WTC11 (cell line): ENCODE data around the gene ACADVL. TPM values are rescaled to one million over a fixed set of nuclear protein-coding genes. Genes with fewer than 3 reads are reported as not detected.
A peak's percentile ranks its signal among the peaks of the same experiment; 100 is the strongest.
"Not testable (repeated sequence)": the region's sequence is repeated elsewhere in the genome, so short reads cannot be mapped to it uniquely, and the experiment has no call there.

ENCODE experiments used
- ATAC-seq: fragments of 200-7000 bp; cut with Tn5 transposase; 2 replicates; pipeline ENCODE4 v1.10.0; 2021; ENCODE audit warnings: mild to moderate bottlenecking, moderate library complexity
- CTCF ChIA-PET: fragments of 300-600 bp; sonication (Branson Sonifier 250); formaldehyde crosslinking; loops from one replicate; lab custom pipeline; 2021; ENCODE audit warnings: antibody characterized with exemption; lab: Charles Lee
- POLR2A ChIA-PET: fragments of 350-600 bp; sonication (Branson Sonifier 250); formaldehyde crosslinking; loops from one replicate; lab custom pipeline; 2021; ENCODE audit warnings: antibody characterized with exemption; lab: Charles Lee
- DNase-seq: peaks from one replicate; pipeline ENCODE4 v3.0.0; 2021; ENCODE audit warnings: low spot score
- H3K27ac Mint-ChIP-seq: 2 replicates; pipeline ENCODE4 v1.8.0; 2021; ENCODE audit warnings: mixed read lengths
- H3K27me3 Mint-ChIP-seq: 2 replicates; pipeline ENCODE4 v1.8.0; 2021; ENCODE audit warnings: low read depth, mild to moderate bottlenecking, moderate library complexity, mixed read lengths
- H3K36me3 Mint-ChIP-seq: 2 replicates; pipeline ENCODE4 v1.8.0; 2021; ENCODE audit warnings: mixed read lengths
- H3K4me1 Mint-ChIP-seq: 2 replicates; pipeline ENCODE4 v1.8.0; 2022; ENCODE audit warnings: mixed read lengths
- H3K4me3 Mint-ChIP-seq: 2 replicates; pipeline ENCODE4 v1.8.0; 2021; ENCODE audit warnings: mild to moderate bottlenecking, moderate library complexity, mixed read lengths
- H3K9me3 Mint-ChIP-seq: 2 replicates; pipeline ENCODE4 v1.8.0; 2021; ENCODE audit warnings: mixed read lengths
- ATF3 ChIP-seq: sonication (generic); formaldehyde crosslinking; conservative IDR thresholded peaks from 2 replicates; pipeline ENCODE4 v1.8.1; 2022; ENCODE audit warnings: mild to moderate bottlenecking, missing genetic modification reagents
- CBFB ChIP-seq: sonication (generic); formaldehyde crosslinking; IDR thresholded peaks from 2 replicates; pipeline ENCODE4 v1.8.1; 2022; ENCODE audit warnings: mild to moderate bottlenecking, low read depth, missing genetic modification reagents
- E2F1 ChIP-seq: sonication (generic); formaldehyde crosslinking; IDR thresholded peaks from 2 replicates; pipeline ENCODE4 v1.8.0; 2022; ENCODE audit warnings: mild to moderate bottlenecking, missing genetic modification reagents
- FOXP4 ChIP-seq: sonication (generic); formaldehyde crosslinking; IDR thresholded peaks from 2 replicates; pipeline ENCODE4 v1.8.0; 2022; ENCODE audit warnings: mild to moderate bottlenecking, missing genetic modification reagents
- GTF2I ChIP-seq: fragments of 250-450 bp; sonication (Bioruptor Pico); conservative IDR thresholded peaks from 2 replicates; pipeline ENCODE4 v1.4.0; 2021; ENCODE audit warnings: mild to moderate bottlenecking
- PREB ChIP-seq: sonication (generic); formaldehyde crosslinking; IDR thresholded peaks from 2 replicates; pipeline ENCODE4 v1.8.1; 2022; ENCODE audit warnings: mild to moderate bottlenecking, missing genetic modification reagents, moderate library complexity, borderline replicate concordance
- RORB ChIP-seq: fragments of 250-450 bp; sonication (Bioruptor Pico); IDR thresholded peaks from 2 replicates; pipeline ENCODE4 v1.9.0; 2021; ENCODE audit warnings: mild to moderate bottlenecking
- SMAD4 ChIP-seq: sonication (generic); formaldehyde crosslinking; IDR thresholded peaks from 2 replicates; pipeline ENCODE4 v1.8.0; 2022; ENCODE audit warnings: mild to moderate bottlenecking, missing genetic modification reagents
- STAT6 ChIP-seq: sonication (generic); formaldehyde crosslinking; conservative IDR thresholded peaks from 2 replicates; pipeline ENCODE4 v1.8.1; 2023; ENCODE audit warnings: mild to moderate bottlenecking, low read depth, missing genetic modification reagents, moderate library complexity
- TEAD1 ChIP-seq: sonication (generic); formaldehyde crosslinking; IDR thresholded peaks from 2 replicates; pipeline ENCODE4 v1.8.0; 2022; ENCODE audit warnings: mild to moderate bottlenecking, missing genetic modification reagents
- TP53 ChIP-seq: sonication (generic); formaldehyde crosslinking; IDR thresholded peaks from 2 replicates; pipeline ENCODE4 v1.8.1; 2023; ENCODE audit warnings: mild to moderate bottlenecking, missing genetic modification reagents
- ZNF317 ChIP-seq: sonication (generic); formaldehyde crosslinking; IDR thresholded peaks from 2 replicates; pipeline ENCODE4 v1.8.1; 2023; ENCODE audit warnings: low read depth, mild to moderate bottlenecking, moderate library complexity, missing genetic modification reagents, borderline replicate concordance
- ZNF671 ChIP-seq: fragments of 250-450 bp; sonication (Bioruptor Pico); IDR thresholded peaks from 2 replicates; pipeline ENCODE4 v1.8.0; 2021; ENCODE audit warnings: mild to moderate bottlenecking
- ZSCAN18 ChIP-seq: fragments of 250-450 bp; sonication (Bioruptor Pico); IDR thresholded peaks from 2 replicates; pipeline ENCODE4 v2.1.2; 2022; ENCODE audit warnings: mild to moderate bottlenecking, moderate library complexity
- total RNA-seq: library from RNA; stranded (reverse); gene quantifications from 3 replicates; pipeline ENCODE4 v1.2.3, GENCODE V29; 2021

ACADVL gene
- total RNA-seq, 1 experiment from 2014 or later: 236 TPM

GRCh38 chr17:7243453-7243729 is 23.7 kb downstream of the ACADVL start (continued):
- TF ChIP-seq STAT6 (CRISPR knock-in tag) (no peak), ZNF671 (CRISPR knock-in tag) (no peak), TP53 (CRISPR knock-in tag) (no peak), SMAD4 (CRISPR knock-in tag) (no peak), TEAD1 (CRISPR knock-in tag) (no peak)

GRCh38 chr17:7243838-7244237 is 24.1 kb downstream of the ACADVL start:
- ChIA-PET POLR2A (interaction anchor here (1.0 kb wide), 1 partner anchor 9 kb away, joined by 4 read pairs; the partner anchor contains the start of gene DVL2), CTCF (interaction anchor here (3.4 kb wide), 2 partner anchors 24 to 38 kb away, joined by 16 to 21 read pairs; partner anchors contain the start of genes ACADVL, DLG4 and SLC2A4)
- Mint-ChIP-seq H3K27ac (peak overlapping the region; percentile 76; the same call in 1 of the 2 replicates), H3K4me1 (peaks cover 33% of the 10 kb centered on the region), H3K36me3 (peaks cover 33% of the 10 kb centered on the region), H3K4me3 (peak overlapping the region; percentile 90; the same call in 1 of the 2 replicates)
- not testable (repeated sequence) for DNase-seq, H3K9me3 Mint-ChIP-seq, ATAC-seq, H3K27me3 Mint-ChIP-seq

GRCh38 chr17:7246779-7247178 is 27.0 kb downstream of the ACADVL start:
- DNase-seq: no peak
- CTCF ChIA-PET: no interaction called here
- peaks cover 32% of the 10 kb centered on the region for H3K4me1 Mint-ChIP-seq
- no peak overlapping the region for H3K4me3 Mint-ChIP-seq
- peaks cover 28% of the 10 kb centered on the region for H3K36me3 Mint-ChIP-seq
- ATAC-seq: no peak
- H3K27me3 Mint-ChIP-seq: no peaks in the 10 kb centered on the region
- TF ChIP-seq PREB (no peak), GTF2I (CRISPR knock-in tag) (no peak), STAT6 (CRISPR knock-in tag) (no peak), ZSCAN18 (CRISPR knock-in tag) (no peak), RORB (CRISPR knock-in tag) (no peak), E2F1 (CRISPR knock-in tag) (no peak), FOXP4 (CRISPR knock-in tag) (no peak), ZNF317 (CRISPR knock-in tag) (no peak), ATF3 (CRISPR knock-in tag) (no peak), CBFB (CRISPR knock-in tag) (no peak)
- POLR2A ChIA-PET: interaction anchor here (1.0 kb wide), 1 partner anchor 10 kb away, joined by 3 read pairs; no protein-coding TSS in a partner anchor
- H3K27ac Mint-ChIP-seq: peak overlapping the region; percentile 61; the same call in 1 of the 2 replicates
- no peaks in the 10 kb centered on the region for H3K9me3 Mint-ChIP-seq
